Mesendoderm (in vitro differentiated cells): Measurements from ENCODE around the gene HOMER1.

ENCODE experiments used
- DNase-seq: peaks from one replicate; pipeline ENCODE4 v3.0.0; 2013
- H2AK5ac ChIP-seq: 2 replicates; pipeline ENCODE4 v1.6.1; 2013; ENCODE audit warnings: low read length, inconsistent platforms
- H2BK120ac ChIP-seq: 2 replicates; pipeline ENCODE4 v1.6.1; 2013; ENCODE audit warnings: low read depth, mild to moderate bottlenecking, low read length, moderate library complexity, mixed read lengths
- H2BK15ac ChIP-seq: replicated peaks from 2 replicates; pipeline ENCODE4 v1.6.1; 2013; ENCODE audit warnings: low read depth, mild to moderate bottlenecking, moderate library complexity
- H2BK5ac ChIP-seq: 2 replicates; pipeline ENCODE4 v1.6.1; 2013; ENCODE audit warnings: low read length, inconsistent platforms
- H3K18ac ChIP-seq: 2 replicates; pipeline ENCODE4 v1.6.1; 2013; ENCODE audit warnings: mild to moderate bottlenecking, low read length, mixed read lengths
- H3K23ac ChIP-seq: one replicate; pipeline ENCODE4 v1.6.1; 2013; ENCODE audit warnings: low read length
- H3K27ac ChIP-seq: 2 replicates; pipeline ENCODE4 v1.5.1; 2013; ENCODE audit warnings: low read depth, mild to moderate bottlenecking, inconsistent platforms, low read length, moderate library complexity
- H3K27me3 ChIP-seq: 2 replicates; pipeline ENCODE4 v1.6.1; 2013; ENCODE audit warnings: low read length, control low read depth, mild to moderate bottlenecking, inconsistent platforms; ENCODE audit not compliant: insufficient read depth, poor library complexity
- H3K36me3 ChIP-seq: 2 replicates; pipeline ENCODE4 v1.6.1; 2013; ENCODE audit warnings: low read length, inconsistent platforms; ENCODE audit not compliant: control insufficient read depth, insufficient read depth
- H3K4ac ChIP-seq: one replicate; pipeline ENCODE4 v1.6.1; 2013; ENCODE audit warnings: low read depth, mild to moderate bottlenecking, low read length, moderate library complexity
- H3K4me1 ChIP-seq: 2 replicates; pipeline ENCODE4 v1.6.1; 2013; ENCODE audit warnings: low read depth, low read length, inconsistent platforms; ENCODE audit not compliant: control insufficient read depth
- H3K4me2 ChIP-seq: 2 replicates; pipeline ENCODE4 v1.6.1; 2013; ENCODE audit warnings: low read length
- H3K4me3 ChIP-seq: 2 replicates; pipeline ENCODE4 v1.5.1; 2013; ENCODE audit warnings: mild to moderate bottlenecking, low read length
- H3K56ac ChIP-seq: one replicate; pipeline ENCODE4 v1.6.1; 2013; ENCODE audit warnings: low read length
- H3K79me1 ChIP-seq: 2 replicates; pipeline ENCODE4 v1.6.1; 2013; ENCODE audit warnings: low read length, inconsistent platforms
- H3K79me2 ChIP-seq: 2 replicates; pipeline ENCODE4 v1.6.1; 2013; ENCODE audit warnings: mild to moderate bottlenecking, low read length; ENCODE audit not compliant: control insufficient read depth, insufficient read depth
- H3K9ac ChIP-seq: 2 replicates; pipeline ENCODE4 v1.6.1; 2013; ENCODE audit warnings: low read length, inconsistent platforms
- H4K5ac ChIP-seq: one replicate; pipeline ENCODE4 v1.6.1; 2013; ENCODE audit warnings: low read length
- H4K8ac ChIP-seq: one replicate; pipeline ENCODE4 v1.6.1; 2013; ENCODE audit warnings: low read depth, mild to moderate bottlenecking, control low read depth, low read length, moderate library complexity
- WGBS: extraction: QIAGEN DNeasy Blood & Tissue Kit; methylation state at CpG from one replicate; pipeline ENCODE4 v1.1.7; 2013; ENCODE audit warnings: low lambda C conversion rate, missing lambda C conversion rate; ENCODE audit not compliant: insufficient coverage; ENCODE audit errors: extremely low coverage; 5-methylcytosine and 5-hydroxymethylcytosine counted together

The HOMER1 gene

GRCh38 chr5:79349047-79349446 is 164.9 kb downstream of the HOMER1 start:
- H2BK15ac ChIP-seq, result no peak overlapping the region
- H3K18ac ChIP-seq, result no peak overlapping the region
- no peak overlapping the region for H3K27ac ChIP-seq
- H3K23ac ChIP-seq, result no peak overlapping the region
- H4K5ac ChIP-seq, result no peak overlapping the region
- no peak overlapping the region for H3K4me3 ChIP-seq
- H3K9ac ChIP-seq, result no peak overlapping the region
- DNase-seq, result no peak
- WGBS, result no CpG with 5 or more reads among the region's 10 CpGs
- H3K27me3 ChIP-seq, result no peaks in the 10 kb centered on the region
- H2BK5ac ChIP-seq, result no peak overlapping the region
- no peak overlapping the region for H3K56ac ChIP-seq
- H3K4me1 ChIP-seq, result no peaks in the 10 kb centered on the region
- no peak overlapping the region for H4K8ac ChIP-seq
- no peak overlapping the region for H3K4me2 ChIP-seq
- no peaks in the 10 kb centered on the region for H3K79me1 ChIP-seq
- no peaks in the 10 kb centered on the region for H3K36me3 ChIP-seq
- H2BK120ac ChIP-seq, result no peak overlapping the region
- H2AK5ac ChIP-seq, result no peak overlapping the region
- H3K79me2 ChIP-seq, result no peaks in the 10 kb centered on the region
- H3K4ac ChIP-seq, result no peak overlapping the region

GRCh38 chr5:79346420-79346824 is 167.5 kb downstream of the HOMER1 start:
- H3K23ac ChIP-seq, result no peak overlapping the region
- H3K79me2 ChIP-seq, result no peaks in the 10 kb centered on the region
- H2AK5ac ChIP-seq, result no peak overlapping the region
- H3K4me3 ChIP-seq, result no peak overlapping the region
- no peak overlapping the region for H3K4ac ChIP-seq
- H3K79me1 ChIP-seq, result no peaks in the 10 kb centered on the region
- no peak overlapping the region for H3K18ac ChIP-seq
- no peak overlapping the region for H2BK120ac ChIP-seq
- H3K27me3 ChIP-seq, result no peaks in the 10 kb centered on the region
- no peak overlapping the region for H2BK15ac ChIP-seq
- no peak overlapping the region for H3K56ac ChIP-seq
- H4K8ac ChIP-seq, result no peak overlapping the region
- DNase-seq, result peak; percentile 30
- H3K9ac ChIP-seq, result no peak overlapping the region
- H3K36me3 ChIP-seq, result no peaks in the 10 kb centered on the region
- no peaks in the 10 kb centered on the region for H3K4me1 ChIP-seq
- H2BK5ac ChIP-seq, result no peak overlapping the region
- no peak overlapping the region for H3K27ac ChIP-seq
- no peak overlapping the region for H3K4me2 ChIP-seq
- H4K5ac ChIP-seq, result no peak overlapping the region
- no CpG with 5 or more reads among the region's 6 CpGs for WGBS

- H2BK5ac ChIP-seq, result no peak overlapping the region
- DNase-seq, result peak; percentile 16
These were observed 179.9 kb downstream of the HOMER1 start for GRCh38 chr5:79333852-79334557.

GRCh38 chr5:79330071-79330470 is 183.9 kb downstream of the HOMER1 start:
- Histone ChIP-seq H3K36me3 (no peaks in the 10 kb centered on the region), H3K4ac (no peak overlapping the region), H3K18ac (no peak overlapping the region), H4K5ac (no peak overlapping the region), H3K79me2 (no peaks in the 10 kb centered on the region), H3K23ac (no peak overlapping the region), H2BK120ac (no peak overlapping the region), H2AK5ac (no peak overlapping the region), H3K4me3 (no peak overlapping the region), H3K27me3 (no peaks in the 10 kb centered on the region), H4K8ac (no peak overlapping the region), H3K9ac (no peak overlapping the region), H2BK15ac (no peak overlapping the region), H3K4me2 (no peak overlapping the region), H3K27ac (no peak overlapping the region), H3K4me1 (no peaks in the 10 kb centered on the region), H3K79me1 (no peaks in the 10 kb centered on the region), H2BK5ac (no peak overlapping the region), H3K56ac (no peak overlapping the region)
- DNase-seq, result peak; percentile 11
- WGBS, result no CpG with 5 or more reads among the region's 5 CpGs

More at GRCh38 chr5:79333852-79334557, 179.9 kb downstream of the HOMER1 start:
- Histone ChIP-seq H2BK15ac (no peak overlapping the region), H4K8ac (no peak overlapping the region), H3K4me1 (no peaks in the 10 kb centered on the region), H3K18ac (no peak overlapping the region), H3K4ac (no peak overlapping the region), H2AK5ac (no peak overlapping the region), H3K4me2 (no peak overlapping the region), H4K5ac (no peak overlapping the region), H3K27me3 (no peaks in the 10 kb centered on the region), H3K79me2 (no peaks in the 10 kb centered on the region), H3K36me3 (no peaks in the 10 kb centered on the region), H3K79me1 (no peaks in the 10 kb centered on the region), H3K4me3 (no peak overlapping the region), H3K23ac (no peak overlapping the region), H3K9ac (no peak overlapping the region), H2BK120ac (no peak overlapping the region), H3K56ac (no peak overlapping the region), H3K27ac (no peak overlapping the region)
- WGBS, result no CpG with 5 or more reads among the region's 10 CpGs

GRCh38 chr5:79329453-79329852 is 184.5 kb downstream of the HOMER1 start:
- no peaks in the 10 kb centered on the region for H3K79me1 ChIP-seq
- WGBS, result no CpG with 5 or more reads among the region's 4 CpGs
- H3K27me3 ChIP-seq, result no peaks in the 10 kb centered on the region
- H3K23ac ChIP-seq, result no peak overlapping the region
- H3K18ac ChIP-seq, result no peak overlapping the region
- no peak overlapping the region for H3K4ac ChIP-seq
- no peak overlapping the region for H4K5ac ChIP-seq
- H2BK120ac ChIP-seq, result no peak overlapping the region
- no peak overlapping the region for H3K4me2 ChIP-seq
- no peak overlapping the region for H3K9ac ChIP-seq
- no peak for DNase-seq
- H2AK5ac ChIP-seq, result no peak overlapping the region
- no peak overlapping the region for H3K56ac ChIP-seq
- no peak overlapping the region for H3K4me3 ChIP-seq
- no peak overlapping the region for H4K8ac ChIP-seq
- H3K36me3 ChIP-seq, result no peaks in the 10 kb centered on the region
- H3K4me1 ChIP-seq, result no peaks in the 10 kb centered on the region
- H3K79me2 ChIP-seq, result no peaks in the 10 kb centered on the region
- H3K27ac ChIP-seq, result no peak overlapping the region
- H2BK15ac ChIP-seq, result no peak overlapping the region
- H2BK5ac ChIP-seq, result no peak overlapping the region
